Endothelial cell of hepatic sinusoid (primary cell): ENCODE data around the gene FAM83F.
"Not testable (repeated sequence)": the region's sequence is repeated elsewhere in the genome, so short reads cannot be mapped to it uniquely, and the experiment has no call there.

Source experiments
- in situ Hi-C: cut with HindIII; loops from 2 replicates; pipeline ENCODE4 v1.10.0; 2017; ENCODE audit warnings: low sequenced_read_pairs

Gene FAM83F

DNA sequence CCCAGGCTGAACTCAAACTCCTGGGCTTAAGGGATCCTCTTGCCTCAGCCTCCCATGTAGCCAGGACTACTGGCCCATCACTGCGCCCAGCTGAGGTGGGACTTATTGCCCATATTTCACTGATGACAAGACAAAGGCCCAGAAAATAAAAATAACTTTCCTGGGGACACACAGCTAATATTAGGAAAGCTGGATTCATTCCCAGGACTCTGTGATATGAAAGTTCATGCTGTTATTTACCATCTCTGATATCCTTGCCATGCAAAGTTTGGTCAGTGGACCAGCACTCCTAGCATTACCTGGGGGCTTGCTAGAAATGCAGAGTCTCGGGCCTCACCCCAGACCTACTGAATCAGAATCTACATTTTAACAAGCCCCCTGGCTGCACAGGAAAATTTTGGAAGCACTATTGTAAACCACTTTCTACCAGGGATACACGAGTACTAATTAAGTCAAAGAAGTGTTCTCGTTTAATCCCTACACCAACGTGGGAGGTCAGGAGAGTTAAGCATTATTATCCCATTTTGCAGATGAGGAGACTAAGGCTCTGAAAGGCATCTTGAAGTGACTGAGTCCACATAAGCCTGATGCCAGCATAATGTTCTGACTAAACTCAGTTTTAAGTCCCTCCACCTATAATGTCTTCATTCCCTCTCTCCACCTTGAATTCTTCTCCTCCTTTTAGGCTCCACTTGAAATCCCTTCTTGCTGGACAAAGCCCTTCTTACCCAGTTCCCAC is 2.5 kb upstream of the FAM83F start:
- in situ Hi-C loops: no loop called here

DNA sequence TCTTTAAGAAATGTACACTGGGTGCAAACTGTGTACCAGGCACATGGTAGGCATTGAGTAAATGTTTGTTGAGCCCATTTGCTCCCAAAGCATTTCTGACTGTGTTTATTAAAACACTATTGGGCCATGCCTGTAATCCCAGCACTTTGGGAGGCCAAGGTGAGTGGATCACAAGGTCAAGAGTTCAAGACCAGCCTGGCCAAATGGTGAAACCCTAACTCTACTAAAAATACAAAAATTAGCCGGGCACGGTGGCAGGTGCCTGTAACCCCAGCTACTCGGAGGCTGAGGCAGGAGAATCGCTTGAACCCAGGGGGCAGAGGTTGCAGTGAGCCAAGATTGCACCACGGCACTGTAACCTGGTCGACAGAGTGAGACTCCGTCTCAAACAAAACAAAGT is 1.9 kb upstream of the FAM83F start:
- in situ Hi-C loops: not testable (repeated sequence)

DNA sequence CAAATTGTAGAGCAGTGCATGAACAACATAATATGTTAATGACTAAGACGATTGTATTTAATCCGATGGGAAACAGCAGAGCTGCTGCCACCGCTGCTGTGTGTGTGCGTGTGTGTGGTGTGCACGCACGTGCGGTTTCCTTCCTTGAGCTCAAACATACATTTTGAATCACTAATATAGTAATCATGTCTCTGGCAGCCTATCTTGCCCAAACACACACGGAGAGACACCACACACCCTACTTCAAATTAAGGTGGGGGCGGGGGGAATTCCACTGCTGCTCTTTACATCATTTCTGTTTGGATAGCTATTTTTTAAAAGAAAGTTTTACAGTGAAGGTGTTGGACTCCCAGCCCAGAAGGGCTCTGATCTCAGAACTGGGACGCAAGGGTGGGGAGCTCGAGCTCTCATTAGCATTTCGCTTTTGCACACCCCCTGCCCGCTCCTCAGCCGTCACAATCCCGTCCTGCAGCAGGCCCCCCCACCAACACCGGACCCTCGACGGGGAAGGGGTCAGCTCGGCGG is 651 bp upstream of the FAM83F start:
- in situ Hi-C loops: no loop called here

DNA sequence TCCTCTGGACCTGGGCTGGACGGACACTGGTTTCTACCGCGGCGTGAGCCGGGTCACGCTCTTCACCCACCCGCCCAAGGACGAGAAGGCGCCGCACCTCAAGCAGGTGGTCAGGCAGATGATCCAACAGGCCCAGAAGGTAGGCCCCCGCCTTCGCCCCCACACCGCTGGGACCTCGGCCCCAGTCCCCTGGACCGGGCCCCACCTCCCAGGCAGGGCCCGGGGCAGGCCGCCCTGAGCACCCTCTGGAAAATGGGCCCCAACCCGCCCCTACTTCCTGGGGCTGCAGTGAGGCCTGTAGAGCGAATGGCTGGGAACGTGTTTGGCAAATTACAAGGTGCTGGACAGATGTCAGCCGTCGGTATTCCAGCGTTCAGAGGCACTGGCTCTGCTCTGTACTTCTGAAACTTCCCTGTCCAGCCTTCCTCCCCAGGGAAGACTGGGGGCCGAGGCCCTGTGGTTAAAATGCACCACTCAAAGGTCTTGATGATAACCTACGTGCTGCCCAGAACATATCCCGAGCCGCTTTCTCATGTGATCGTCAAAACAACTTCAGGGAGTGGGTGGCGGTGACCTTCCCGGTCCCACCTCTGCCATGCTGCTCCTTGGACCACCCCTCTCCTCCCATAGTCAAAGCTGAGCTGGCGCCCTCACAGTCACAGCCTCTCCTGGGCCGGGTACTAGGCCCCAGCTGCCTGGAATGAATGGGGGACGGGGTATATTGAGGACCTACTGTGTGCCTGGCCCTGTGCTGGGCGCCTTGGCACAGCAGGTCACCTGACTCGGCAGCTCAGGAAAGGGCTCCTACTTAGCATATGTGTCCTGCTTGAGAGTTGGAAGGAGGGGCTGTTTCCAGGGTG is 869 bp downstream of the FAM83F start:
- in situ Hi-C loops: no loop called here

DNA sequence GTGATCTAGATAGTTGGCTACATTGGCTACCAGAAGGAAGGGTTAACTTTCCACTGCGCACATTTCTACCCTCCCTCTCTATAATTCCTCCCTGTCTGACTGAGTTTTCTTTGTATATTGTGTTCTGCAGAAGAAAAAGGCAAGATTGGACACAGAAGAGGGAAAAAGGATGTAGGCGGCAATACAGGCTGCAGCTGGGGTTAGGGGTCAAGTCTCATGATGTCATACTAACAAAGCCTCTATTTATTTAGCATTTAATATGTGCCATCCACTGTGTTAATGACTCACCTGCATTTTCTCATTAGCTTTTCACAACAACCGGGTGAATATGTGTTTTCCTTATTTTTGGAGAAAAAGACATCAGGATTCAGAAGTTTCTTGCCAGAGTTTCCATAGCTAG is 2.0 kb downstream of the FAM83F start:
- in situ Hi-C loops: no loop called here

DNA sequence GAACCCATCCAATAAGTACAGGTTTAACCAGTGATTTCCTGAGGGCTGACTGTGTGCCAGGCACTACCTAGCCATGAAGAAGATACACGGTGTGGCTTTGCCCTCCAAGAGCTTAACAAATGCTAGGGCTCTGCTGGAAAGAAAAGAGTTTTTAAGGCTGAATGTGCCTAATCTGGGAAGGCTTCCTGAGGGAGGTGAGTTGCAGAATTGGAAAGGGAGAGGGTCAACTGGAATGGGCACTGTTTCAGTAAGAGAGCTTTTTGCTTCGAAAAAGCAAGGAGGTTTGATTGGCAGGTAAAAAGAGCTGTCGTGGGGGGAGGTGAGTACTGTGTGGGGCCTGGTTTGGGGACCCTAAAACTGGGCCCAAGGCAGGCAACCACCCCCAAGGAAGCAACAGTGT is 2.7 kb downstream of the FAM83F start:
- in situ Hi-C loops: no loop called here

DNA sequence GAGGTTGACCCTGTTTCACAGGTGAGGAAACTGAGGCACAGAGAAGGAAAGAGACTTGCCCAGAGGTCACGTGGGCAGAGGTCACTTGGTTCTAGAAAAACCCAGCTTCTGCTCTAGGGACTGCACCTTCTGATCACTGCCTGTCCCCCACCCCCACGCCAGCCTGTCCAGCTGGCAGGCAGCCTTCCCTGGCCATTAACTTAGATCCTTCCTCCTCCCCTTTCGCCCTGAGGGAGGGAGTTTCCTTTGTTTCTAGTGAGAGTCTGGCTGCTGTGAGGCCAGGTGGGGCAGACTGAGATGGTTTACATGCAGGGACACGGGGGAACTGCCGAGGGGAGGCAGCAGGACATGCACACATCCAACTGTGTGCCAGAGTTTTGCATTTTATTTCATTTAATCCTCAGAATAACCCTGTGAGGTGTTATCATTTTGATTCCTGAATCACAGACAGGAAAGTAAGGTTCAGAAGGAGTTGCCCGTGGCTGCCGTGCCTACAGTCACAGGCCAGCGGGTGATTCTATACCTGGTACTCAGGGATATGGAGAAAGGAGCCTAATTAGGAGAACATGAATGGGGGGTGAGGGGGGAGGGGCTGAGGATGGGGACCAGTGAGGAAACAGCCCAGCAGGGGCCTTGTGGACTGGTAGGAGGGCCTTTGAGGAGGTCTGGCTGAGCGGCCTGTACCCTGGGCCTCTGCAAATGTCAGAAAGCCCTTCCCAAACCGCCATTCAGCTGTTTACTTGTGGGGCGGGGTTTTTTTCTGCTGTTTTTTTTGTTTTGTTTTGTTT is 3.4 kb downstream of the FAM83F start:
- in situ Hi-C loops: no loop called here

DNA sequence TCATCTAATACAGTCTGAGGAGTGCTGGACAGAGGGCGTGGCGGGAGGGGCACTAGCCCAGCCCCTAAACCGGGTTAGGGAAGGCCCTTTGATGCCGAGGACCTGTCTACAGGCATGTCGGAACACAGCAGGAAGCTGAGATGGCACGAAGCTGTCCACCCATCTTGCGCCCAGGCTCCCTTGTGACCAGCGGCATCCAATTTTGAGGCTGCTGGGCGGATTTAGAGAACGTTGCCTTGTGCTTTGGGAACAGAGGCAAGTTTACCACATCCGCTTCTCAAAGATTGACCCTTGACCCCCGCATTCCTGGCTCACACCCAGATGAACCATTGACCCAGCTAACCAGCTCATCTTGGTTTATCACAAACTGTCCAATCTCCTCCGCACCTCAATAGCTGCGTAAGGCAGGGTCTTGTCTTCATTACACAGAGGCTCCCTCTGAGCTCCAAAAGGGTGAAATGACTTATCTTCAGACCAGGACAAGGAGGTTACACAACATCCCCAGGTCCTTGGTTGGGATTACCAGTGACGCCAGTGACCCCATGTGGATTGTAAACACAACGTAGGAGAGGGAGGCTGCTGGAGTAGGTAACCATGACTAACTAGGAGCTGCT is 4.5 kb downstream of the FAM83F start:
- in situ Hi-C loops: no loop called here

DNA sequence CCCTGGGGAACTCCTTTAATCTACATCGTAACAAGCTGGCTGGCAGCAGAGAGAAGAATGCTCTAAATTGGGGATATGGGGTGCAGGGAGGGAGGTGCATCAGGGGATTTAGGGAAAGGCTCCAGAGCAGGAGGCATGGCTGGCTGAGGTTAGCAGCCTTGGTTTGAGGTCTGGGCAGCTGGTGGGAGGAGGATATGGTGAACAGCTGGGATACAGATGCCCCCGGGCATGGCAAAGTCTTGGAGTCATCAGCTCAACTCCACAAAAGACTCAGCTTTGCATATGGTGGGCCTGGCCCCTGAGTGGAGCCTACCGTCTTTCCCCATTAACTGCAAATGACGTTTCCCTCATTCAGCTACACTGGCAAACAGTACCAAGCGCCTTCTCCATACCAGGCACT is 5.4 kb downstream of the FAM83F start:
- in situ Hi-C loops: loop anchor here (5.0 to 10.0 kb wide), 2 partner anchors 428 to 465 kb away; partner anchors contain the start of genes CACNA1I and RPS19BP1

DNA sequence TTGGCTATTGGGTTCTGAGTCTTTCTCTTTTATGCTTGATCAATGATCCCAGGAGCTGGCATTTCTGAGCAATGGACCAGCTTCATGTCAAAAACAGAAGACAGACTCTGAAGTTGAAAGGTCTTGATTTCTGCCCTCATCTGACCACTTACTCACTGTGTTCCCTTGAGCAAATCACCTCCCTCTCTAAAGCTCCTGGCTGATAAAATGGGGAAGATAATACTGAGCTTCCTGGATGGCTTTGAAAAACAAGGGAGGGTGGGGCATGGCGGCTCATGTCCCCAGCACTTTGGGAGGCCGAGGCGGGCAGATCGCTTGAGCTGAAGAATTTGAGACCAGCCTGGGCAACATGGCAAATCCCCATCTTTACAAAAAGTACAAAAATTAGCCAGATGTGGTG is 6.4 kb downstream of the FAM83F start:
- in situ Hi-C loops: loop anchor here (5.0 to 10.0 kb wide), 2 partner anchors 429 to 466 kb away; partner anchors contain the start of genes CACNA1I and RPS19BP1

DNA sequence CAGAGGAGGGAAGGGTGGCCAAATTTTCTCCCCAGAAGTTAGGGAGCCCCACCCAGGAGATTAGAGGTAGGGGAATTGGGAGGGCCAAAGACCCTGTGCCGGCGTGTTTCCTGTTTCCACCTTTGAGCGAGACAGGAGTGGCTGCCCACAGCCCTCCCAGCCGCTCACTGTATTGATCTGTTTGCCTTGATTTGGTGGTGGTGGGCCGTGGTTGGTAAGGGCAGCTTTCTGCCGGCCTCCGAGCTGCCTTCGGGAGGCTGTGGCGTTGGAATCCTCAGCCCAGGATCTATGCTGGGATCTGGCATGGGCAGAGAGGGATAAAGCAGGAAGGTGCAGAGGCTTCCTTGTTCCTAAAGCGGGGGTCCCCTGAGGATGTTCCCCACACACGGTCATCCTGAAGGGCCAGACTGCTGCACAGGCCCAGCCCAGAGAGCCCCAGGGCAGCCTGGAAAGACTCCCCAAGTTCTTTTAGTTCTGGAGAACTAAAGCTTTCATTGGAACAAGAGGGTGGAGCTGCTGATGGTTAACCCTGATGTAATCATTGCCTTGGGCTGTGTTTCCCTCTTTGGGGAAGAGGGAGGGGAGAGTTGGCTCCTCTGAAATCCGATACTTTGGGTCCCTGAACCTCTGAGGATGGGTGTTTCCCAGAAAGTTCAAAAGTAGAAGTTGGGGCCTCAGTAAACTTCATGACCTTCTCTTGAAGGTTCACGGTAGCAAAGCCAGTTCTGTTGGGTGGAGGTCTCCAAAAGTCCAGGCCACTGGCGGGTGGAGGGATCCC is 7.2 kb downstream of the FAM83F start:
- in situ Hi-C loops: loop anchor here (5.0 to 10.0 kb wide), 2 partner anchors 430 to 467 kb away; partner anchors contain the start of genes CACNA1I and RPS19BP1

DNA sequence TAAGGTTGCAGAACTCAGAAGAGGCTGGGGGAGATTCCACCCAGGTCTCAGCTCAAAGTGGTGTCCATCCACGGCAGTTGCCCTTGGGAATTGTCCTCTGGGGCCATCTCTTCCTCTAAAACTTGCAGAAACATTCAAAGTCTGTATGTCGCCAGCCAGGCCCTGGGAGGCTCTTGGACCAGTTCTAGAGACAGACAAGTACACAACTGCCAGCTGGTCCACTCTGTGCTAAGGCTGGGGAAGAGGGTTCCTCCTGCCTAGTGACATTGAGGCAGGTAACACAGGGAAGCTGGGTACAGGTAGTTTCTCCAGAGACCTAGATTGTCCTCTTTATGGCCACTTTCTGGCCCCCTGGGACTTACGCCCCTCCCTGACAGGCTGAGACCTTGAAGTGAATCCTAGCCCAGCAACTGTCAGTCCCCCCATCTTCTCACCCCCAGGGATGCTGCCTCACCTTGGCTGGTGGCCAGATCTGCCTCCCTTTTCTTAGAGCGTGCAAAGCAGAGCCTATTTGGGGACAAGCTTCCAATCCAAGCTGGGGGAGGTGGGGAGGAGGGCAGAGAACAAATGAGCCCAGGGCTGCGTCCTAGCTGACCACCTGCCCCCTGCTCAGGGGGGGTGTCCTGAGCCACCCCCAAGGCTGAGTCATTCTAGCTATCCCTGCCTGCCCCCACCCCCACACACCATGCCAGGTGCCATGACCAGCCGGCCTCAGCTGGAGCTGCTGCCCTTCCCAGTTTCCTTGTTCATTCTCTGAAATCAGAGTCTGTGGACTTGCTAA is 8.4 kb downstream of the FAM83F start:
- in situ Hi-C loops: loop anchor here (5.0 to 10.0 kb wide), 2 partner anchors 431 to 468 kb away; partner anchors contain the start of genes CACNA1I and RPS19BP1

DNA sequence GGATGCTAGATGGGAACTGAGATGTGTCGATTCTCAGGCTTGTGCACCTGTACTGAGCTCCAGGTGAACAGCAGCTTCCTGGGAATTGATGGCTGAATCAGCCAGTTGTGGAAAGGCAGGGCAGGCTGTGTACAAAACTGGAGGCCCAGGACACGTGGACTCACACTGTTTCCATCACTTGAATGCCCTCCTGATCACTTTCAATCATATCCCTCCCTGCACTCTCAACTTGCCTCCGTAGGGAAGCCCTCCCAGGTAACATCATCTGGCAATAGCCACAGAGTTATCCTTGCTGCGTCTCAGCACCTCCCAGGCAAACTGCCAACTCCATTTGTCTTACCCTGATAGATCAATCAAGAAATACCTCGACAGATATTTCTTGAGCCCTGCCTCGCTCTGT is 10.1 kb downstream of the FAM83F start:
- in situ Hi-C loops: loop anchor here (5.0 to 10.0 kb wide), 2 partner anchors 433 to 470 kb away; partner anchors contain the start of genes CACNA1I and RPS19BP1

DNA sequence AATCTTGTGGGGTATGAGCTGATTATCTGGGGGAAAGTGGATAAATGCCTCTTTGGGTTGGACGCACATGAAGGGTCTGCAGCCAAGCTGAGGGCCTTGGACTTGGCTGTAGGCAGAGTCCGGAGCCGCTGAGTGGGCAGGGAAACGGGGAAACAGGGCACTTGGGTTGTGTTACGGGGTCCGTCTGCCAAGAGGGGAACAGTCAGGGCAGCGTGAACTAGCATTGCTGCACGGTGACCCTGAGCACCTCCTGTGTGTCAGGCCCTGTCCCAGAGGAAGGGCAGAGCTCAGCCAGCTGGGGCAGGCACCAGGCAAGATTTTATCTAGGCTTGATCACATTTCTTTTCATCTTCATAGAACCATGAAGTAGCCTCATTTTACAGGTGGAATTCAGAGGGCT is 11.9 kb downstream of the FAM83F start:
- in situ Hi-C loops: loop anchor here (10.0 kb wide), 1 partner anchor 472 kb away; the partner anchor contains the start of gene RPS19BP1

DNA sequence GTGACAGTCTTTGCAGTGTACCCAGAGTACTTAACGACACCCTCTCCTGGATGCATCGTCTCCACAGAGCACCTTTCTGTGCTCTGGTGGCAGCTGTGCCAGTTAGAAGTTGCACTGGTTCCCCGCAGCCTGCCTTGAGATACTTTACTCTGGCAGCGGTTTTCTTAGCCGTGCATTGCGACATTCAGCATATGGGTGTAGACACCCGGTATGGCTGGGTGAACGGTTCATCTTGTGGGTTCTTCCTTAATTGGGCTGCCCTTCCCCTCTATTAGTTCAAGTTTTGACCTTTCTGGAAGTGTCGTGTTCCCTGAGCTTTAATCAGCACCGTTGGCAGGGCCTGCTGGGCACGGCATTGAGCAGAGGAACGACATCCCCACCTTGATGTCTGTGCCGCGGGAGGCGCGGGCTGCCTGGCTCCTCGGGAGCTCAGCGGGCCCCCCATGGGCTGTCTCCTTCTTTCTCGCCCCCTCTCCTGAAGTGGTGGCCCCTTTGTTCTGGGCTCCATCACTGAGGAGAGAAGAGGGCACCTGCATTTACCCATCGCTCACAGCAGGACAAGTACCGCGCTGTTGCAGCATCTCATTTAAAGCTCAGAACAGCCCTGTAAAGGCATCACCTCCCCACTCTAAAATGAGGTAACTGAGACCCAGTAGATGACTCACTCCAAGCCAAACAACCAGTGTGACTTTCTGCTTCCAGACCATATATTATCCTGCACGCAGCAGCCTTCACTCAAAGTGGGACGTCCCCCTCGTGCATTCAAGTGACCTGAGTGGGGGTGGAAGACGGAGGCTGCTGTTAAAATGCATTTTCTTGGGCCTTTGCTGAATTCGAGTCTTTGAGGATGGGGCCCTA is 13.3 kb downstream of the FAM83F start:
- in situ Hi-C loops: loop anchor here (10.0 kb wide), 1 partner anchor 473 kb away; the partner anchor contains the start of gene RPS19BP1

DNA sequence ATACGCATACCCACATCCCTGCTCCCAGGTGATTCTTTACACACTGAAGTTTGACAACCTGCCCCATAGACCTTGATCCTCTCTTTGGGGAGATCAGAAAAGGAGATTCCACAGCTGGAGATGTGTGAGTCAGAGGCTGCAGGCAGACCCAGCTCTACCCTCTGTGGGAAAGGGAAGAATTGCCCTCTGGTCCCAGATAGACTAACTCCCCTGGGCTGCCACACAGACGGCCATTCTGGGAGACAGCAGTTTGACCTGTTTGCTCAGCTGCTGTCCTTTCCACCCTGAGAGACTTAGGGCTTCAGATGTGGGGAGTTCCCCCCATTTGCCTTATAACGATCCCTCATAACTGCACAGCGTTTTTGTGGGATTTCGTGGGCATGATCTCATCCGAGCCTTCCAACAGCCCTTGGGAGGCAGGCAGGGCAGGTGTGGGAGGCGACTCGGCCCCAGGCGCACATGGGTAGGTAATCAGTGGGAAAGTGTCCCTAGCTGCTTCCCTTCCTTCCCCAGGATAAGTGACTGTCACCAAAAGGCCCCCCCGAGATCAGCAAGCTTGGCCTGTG is 14.1 kb downstream of the FAM83F start:
- in situ Hi-C loops: loop anchor here (10.0 kb wide), 1 partner anchor 474 kb away; the partner anchor contains the start of gene RPS19BP1

DNA sequence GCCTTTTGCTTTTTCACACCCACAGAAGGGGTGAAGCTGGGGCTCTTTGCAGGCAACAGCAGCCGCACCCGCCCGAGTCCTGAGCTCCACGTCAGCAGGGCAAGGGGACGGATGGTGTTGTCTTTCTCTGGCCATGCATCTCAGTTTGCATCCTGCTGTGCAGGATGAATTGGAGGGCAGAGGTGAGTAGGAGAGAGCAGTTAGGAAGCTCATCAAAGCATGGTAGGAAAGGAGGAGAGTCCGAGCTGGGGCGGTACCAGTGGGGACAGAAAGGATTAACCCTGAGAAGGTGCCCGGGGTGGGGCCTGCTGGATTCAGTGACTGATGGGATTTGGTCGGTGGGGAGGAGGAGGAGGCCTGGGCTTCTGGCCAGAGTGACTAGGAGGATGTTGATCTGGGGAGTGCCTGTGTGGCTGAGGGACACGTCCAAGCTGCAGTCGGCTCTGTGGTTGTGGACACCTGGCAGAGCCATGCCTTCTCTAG is 14.6 kb downstream of the FAM83F start:
- in situ Hi-C loops: loop anchor here (10.0 kb wide), 1 partner anchor 475 kb away; the partner anchor contains the start of gene RPS19BP1
